HepG2 (cell line): ENCODE measurements around the gene COL5A1. TPM values are rescaled to one million over a fixed set of nuclear protein-coding genes. Genes with fewer than 3 reads are reported as not detected.

Source experiments
- ATAC-seq: fragments of 200-7000 bp; cut with Tn5 transposase; 3 replicates; pipeline ENCODE4 v1.9.1; 2020; ENCODE audit warnings: mild to moderate bottlenecking, moderate library complexity
- BruUV-seq: library from RNA; stranded (reverse); fragments of 400-500 nt; replicated peaks from 2 replicates; lab custom pipeline; 2021; lab: Mats Ljungman, UMichigan
- CTCF ChIA-PET: fragments of 300-600 bp; formaldehyde crosslinking; extraction: SDS; loops from one replicate; lab custom pipeline; 2021; ENCODE audit warnings: low total read pairs, inconsistent platforms, low intra/inter-chr PET ratio; lab: Yijun Ruan, JAX
- POLR2A ChIA-PET: fragments of 350-600 bp; sonication (Branson Sonifier 250); formaldehyde crosslinking; loops from one replicate; lab custom pipeline; 2020; ENCODE audit warnings: antibody characterized with exemption, inconsistent platforms; lab: Yijun Ruan, JAX
- DNase-seq: peaks from one replicate; pipeline ENCODE4 v3.0.0-alpha.2; 2015; ENCODE audit warnings: low spot score
- FAIRE-seq: peaks from 3 replicates; lab custom pipeline; 2011; peaks lifted over from hg19 to GRCh38; lab: Jason Lieb, UNC
- H2AFZ ChIP-seq: one replicate; pipeline ENCODE4 v1.6.1; 2011; ENCODE audit warnings: low read length, inconsistent platforms
- H3K27ac ChIP-seq: fragments of 300-600 bp; 3 replicates; pipeline ENCODE4 v1.8.0; 2011; ENCODE audit warnings: mixed run types, mild to moderate bottlenecking, mixed read lengths, low read length, inconsistent platforms; ENCODE audit not compliant: insufficient read depth; ENCODE audit errors: extremely low read length
- H3K27me3 ChIP-seq, 2 experiments: fragments of 200-600 bp in 1 of 2; 2 replicates in 1 of 2; 3 replicates in 1 of 2; pipeline versions ENCODE4 v1.6.0 to v1.8.0; 2011; ENCODE audit warnings: low read length in 2 of 2, mild to moderate bottlenecking in 2 of 2, moderate library complexity in 2 of 2, inconsistent platforms in 1 of 2; ENCODE audit not compliant: insufficient read depth in 2 of 2, control insufficient read depth in 1 of 2
- H3K36me3 ChIP-seq, 2 experiments: fragments of 200-600 bp in 1 of 2; replicated peaks in 1 of 2; 2 replicates in 1 of 2; 3 replicates in 1 of 2; pipeline versions ENCODE4 v1.5.1 to v1.8.0; 2011; ENCODE audit warnings: low read length in 2 of 2, inconsistent platforms in 1 of 2; ENCODE audit not compliant: insufficient read depth in 2 of 2, control insufficient read depth in 1 of 2
- H3K4me1 ChIP-seq: 2 replicates; pipeline ENCODE4 v1.5.1; 2012; ENCODE audit warnings: low read length, inconsistent platforms; ENCODE audit not compliant: insufficient read depth
- H3K4me2 ChIP-seq: 2 replicates; pipeline ENCODE4 v1.6.0; 2011; ENCODE audit warnings: low read depth, low read length, inconsistent platforms
- H3K4me3 ChIP-seq, 3 experiments: fragments of 200-600 bp in 1 of 3; sonication (generic), shearing (Covaris generic) in 1 of 3; replicated peaks in 1 of 3; 2 replicates each; pipeline ENCODE4 v1.5.1; 2011 to 2016; ENCODE audit warnings: low read length in 3 of 3, inconsistent platforms in 2 of 3, low read depth in 2 of 3, mild to moderate bottlenecking in 2 of 3, control low read depth in 1 of 3, mixed read lengths in 1 of 3; ENCODE audit not compliant: insufficient read depth in 1 of 3
- H3K79me2 ChIP-seq: one replicate; pipeline ENCODE4 v1.6.1; 2011; ENCODE audit warnings: low read length, inconsistent platforms; ENCODE audit not compliant: insufficient read depth
- H3K9ac ChIP-seq: 2 replicates; pipeline ENCODE4 v1.6.0; 2011; ENCODE audit warnings: mild to moderate bottlenecking, low read depth, low read length, inconsistent platforms; ENCODE audit not compliant: insufficient read depth
- H3K9me3 ChIP-seq: 2 replicates; pipeline ENCODE4 v1.5.1; 2012; ENCODE audit warnings: mild to moderate bottlenecking, low read length
- H4K20me1 ChIP-seq: 2 replicates; pipeline ENCODE4 v1.6.0; 2011; ENCODE audit warnings: inconsistent platforms, mild to moderate bottlenecking, low read length, moderate library complexity; ENCODE audit not compliant: insufficient read depth
- ATAD3A ChIP-seq: sonication (generic); formaldehyde crosslinking; IDR thresholded peaks from 2 replicates; pipeline ENCODE4 v1.4.0; 2020; ENCODE audit warnings: missing genetic modification reagents
- CEBPB ChIP-seq: IDR thresholded peaks from 2 replicates; pipeline ENCODE4 v1.6.1; 2011; ENCODE audit warnings: low read depth, low read length, improper control_type of control experiment, borderline replicate concordance
- FOXO1 ChIP-seq: sonication (generic); formaldehyde crosslinking; IDR thresholded peaks from 2 replicates; pipeline ENCODE4 v1.4.0; 2020; ENCODE audit warnings: missing genetic modification reagents
- HNRNPL ChIP-seq: fragments of 200-400 bp; formaldehyde crosslinking; IDR thresholded peaks from 2 replicates; pipeline ENCODE4 v1.6.1; 2017; ENCODE audit warnings: mild to moderate bottlenecking, low read depth, low read length
- NFKBIZ ChIP-seq: IDR thresholded peaks from 2 replicates; pipeline ENCODE4 v1.6.1; 2018; ENCODE audit warnings: missing genetic modification reagents, missing compliant biosample characterization
- PRPF4 ChIP-seq: fragments of 200-400 bp; formaldehyde crosslinking; IDR thresholded peaks from 2 replicates; pipeline ENCODE4 v1.6.1; 2016; ENCODE audit warnings: low read length, low read depth; ENCODE audit not compliant: poor library complexity, severe bottlenecking
- ZNF781 ChIP-seq: sonication (generic); formaldehyde crosslinking; IDR thresholded peaks from 2 replicates; pipeline ENCODE4 v1.5.1; 2020; ENCODE audit warnings: borderline replicate concordance, mild to moderate bottlenecking, missing genetic modification reagents; ENCODE audit errors: not compliant biosample characterization
- WGBS: methylation state at CpG from one replicate; pipeline ENCODE4 v1.1.6; 2017; ENCODE audit warnings: low lambda C conversion rate; 5-methylcytosine and 5-hydroxymethylcytosine counted together
- in situ Hi-C: cut with HindIII; loops from 2 replicates; pipeline ENCODE4 v1.10.0; 2017; ENCODE audit warnings: low pct_unique_long_range_greater_than_20kb; ENCODE audit not compliant: extremely low pct_ligation_motif_present
- intact Hi-C: fragments of 100-400 bp; cut with micrococcal nuclease; formaldehyde crosslinking; loops from one replicate; pipeline ENCODE4 v1.10.0; 2022; ENCODE audit not compliant: unreplicated experiment
- polyA plus RNA-seq, 8 experiments: library from polyadenylated mRNA; depleted of rRNA in 3 of 8; stranded (reverse) in 7 of 8; unstranded in 1 of 8; fragments of >200 nt; fragmentation: Illumina TruSeq in 4 of 8; extraction: Trizol in 4 of 8; gene quantifications; 2 replicates each; pipeline versions ENCODE4 v1.2.1 to v1.2.3, GENCODE V29; 2011 to 2016; ENCODE audit warnings: low read depth in 4 of 8, missing spikeins in 1 of 8, mixed read lengths in 1 of 8; ENCODE audit not compliant: insufficient read depth in 1 of 8
- total RNA-seq, 5 experiments: library from RNA; depleted of rRNA; stranded (reverse); fragments of >200 nt; fragmentation: Illumina TruSeq; extraction: Trizol; gene quantifications; 2 replicates each; pipeline ENCODE4 v1.2.3, GENCODE V29; 2016; ENCODE audit warnings: low read depth in 1 of 5

COL5A1 gene
- total and polyA plus RNA-seq, 2 of the 13 experiments (the other 11 are each of a cell fraction or from before 2014, with no cell fraction given) = not detected

GRCh38 chr9:134836406-134836970 lies 194.9 kb downstream of the COL5A1 start:
- Histone ChIP-seq H3K27me3 (peaks cover 17 to 83% of the 10 kb centered on the region in 2 experiments), H3K4me2 (no peak overlapping the region), H3K9me3 (no peaks in the 10 kb centered on the region), H2AFZ (no peak overlapping the region), H3K27ac (no peak overlapping the region), H3K4me3 (no peak overlapping the region), H3K9ac (no peak overlapping the region), H3K4me1 (no peaks in the 10 kb centered on the region), H3K79me2 (no peaks in the 10 kb centered on the region), H4K20me1 (no peaks in the 10 kb centered on the region), H3K36me3 (no peaks in the 10 kb centered on the region)
- TF ChIP-seq NFKBIZ (CRISPR knock-in tag) (no peak), CEBPB (no peak), FOXO1 (no peak)
- ChIA-PET CTCF (no interaction called here), POLR2A (no interaction called here)
- intact Hi-C loops (no loop called here), in situ Hi-C loops (no loop called here)
- ATAC-seq = no peak
- 4% methylated on average over 5 of the region's 19 CpGs for WGBS
- DNase-seq = no peak
- no TSS peak for BruUV-seq
- no peak for FAIRE-seq

GRCh38 chr9:134837529-134837928 lies 195.9 kb downstream of the COL5A1 start:
- Histone ChIP-seq H3K27me3 (peaks cover 20 to 86% of the 10 kb centered on the region in 2 experiments), H3K4me1 (no peaks in the 10 kb centered on the region), H3K79me2 (no peaks in the 10 kb centered on the region), H3K4me2 (no peak overlapping the region), H2AFZ (no peak overlapping the region), H3K27ac (no peak overlapping the region), H3K9me3 (no peaks in the 10 kb centered on the region), H4K20me1 (no peaks in the 10 kb centered on the region), H3K36me3 (no peaks in the 10 kb centered on the region), H3K4me3 (no peak overlapping the region), H3K9ac (no peak overlapping the region)
- 13% methylated on average over 12 of the region's 12 CpGs for WGBS
- intact Hi-C loops (no loop called here), in situ Hi-C loops (no loop called here)
- DNase-seq (no peak), ATAC-seq (no peak), FAIRE-seq (no peak)
- TF ChIP-seq PRPF4 = no peak
- TF ChIP-seq HNRNPL = no peak
- no peak for TF ChIP-seq ATAD3A (CRISPR knock-in tag)
- TF ChIP-seq ZNF781 = no peak
- POLR2A ChIA-PET = no interaction called here
- no TSS peak for BruUV-seq
- CTCF ChIA-PET = no interaction called here
